ENCODE results near the gene NLGN1. TPM values are rescaled to one million over a fixed set of nuclear protein-coding genes. Genes with fewer than 3 reads are reported as not detected.

Gene NLGN1
- total RNA-seq, 4 donors from 2014 or later: 21.6 to 50.7 (median 30.4) TPM

GRCh38 chr3:173711619-173712018, 314.1 kb downstream of the NLGN1 start:
- TF ChIP-seq POLR2A (IDR thresholded peaks at IDR 0.05): no peak
- H3K27ac ChIP-seq: no peak overlapping the region
- H3K4me1 ChIP-seq: no peaks in the 10 kb centered on the region
- H3K4me3 ChIP-seq: no peak overlapping the region
- H3K9me3 ChIP-seq: no peaks in the 10 kb centered on the region
- H3K36me3 ChIP-seq: no peaks in the 10 kb centered on the region
- no peaks in the 10 kb centered on the region for H3K27me3 ChIP-seq
- no peak for DNase-seq (ENCODE audit: low spot score in 2 of 2)
- WGBS, 2 donors: 76 to 81% methylated on average over 5 of the region's 5 CpGs

DNA sequence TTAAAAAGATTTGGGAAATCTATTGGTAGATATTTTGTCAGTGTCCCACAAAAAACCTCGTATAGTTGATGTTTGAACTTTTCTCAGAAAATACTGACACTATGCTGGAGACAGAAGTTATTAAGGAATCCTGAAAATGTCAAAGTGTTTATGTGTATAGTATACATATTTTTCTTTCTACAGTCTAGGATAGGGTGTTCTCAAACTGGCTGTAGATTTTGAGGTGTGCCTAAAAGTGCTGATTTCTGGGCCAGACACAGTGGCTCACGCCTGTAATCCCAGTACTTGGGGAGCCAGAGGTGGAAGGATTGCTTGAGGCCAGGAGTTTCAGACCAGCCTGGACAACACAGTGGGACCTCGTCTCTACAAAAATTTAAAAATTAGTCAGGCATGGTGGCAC, 322.0 kb downstream of the NLGN1 start:
- Histone ChIP-seq H3K36me3 (no peaks in the 10 kb centered on the region), H3K27ac (no peak overlapping the region), H3K4me1 (no peaks in the 10 kb centered on the region), H3K9me3 (no peaks in the 10 kb centered on the region), H3K27me3 (no peaks in the 10 kb centered on the region), H3K4me3 (no peak overlapping the region)
- no peak for TF ChIP-seq POLR2A (IDR thresholded peaks at IDR 0.05)
- no peak for TF ChIP-seq EP300 (IDR thresholded peaks at IDR 0.05)
- no peak for TF ChIP-seq CTCF (IDR thresholded peaks at IDR 0.05)
- 73 to 76% methylated on average over 3 of the region's 3 CpGs for WGBS, 2 donors
- DNase-seq (ENCODE audit: low spot score in 2 of 2): no peak

DNA sequence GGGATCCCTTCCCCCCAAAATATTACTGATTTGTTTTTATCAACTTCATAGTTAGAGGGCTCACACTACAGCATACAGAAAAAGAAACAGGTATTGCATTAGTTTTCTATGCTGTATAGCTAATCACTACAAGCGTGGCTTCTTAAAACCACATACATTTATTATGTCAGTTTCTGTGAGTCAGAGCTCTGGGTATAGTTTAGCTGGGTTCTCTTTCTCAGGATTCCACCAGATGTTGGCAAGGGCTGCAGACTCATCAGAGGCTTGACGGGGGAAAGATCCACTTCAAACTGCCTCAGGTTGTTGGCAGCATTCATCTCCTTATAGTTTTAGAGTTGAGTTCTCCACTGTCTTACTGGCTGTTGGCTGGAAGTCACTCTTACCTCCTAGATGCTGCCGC, 328.0 kb downstream of the NLGN1 start:
- H3K4me3 ChIP-seq: no peak overlapping the region
- H3K4me1 ChIP-seq: no peaks in the 10 kb centered on the region
- no peaks in the 10 kb centered on the region for H3K27me3 ChIP-seq

GRCh38 chr3:173730391-173730790, 332.8 kb downstream of the NLGN1 start:
- Histone ChIP-seq H3K36me3 (no peaks in the 10 kb centered on the region), H3K4me3 (no peak overlapping the region), H3K9me3 (no peaks in the 10 kb centered on the region), H3K27ac (no peak overlapping the region), H3K4me1 (peaks cover 0 to 7% (median 0%) of the 10 kb centered on the region in 4 donors), H3K27me3 (no peaks in the 10 kb centered on the region)
- 84 to 89% methylated on average over 2 of the region's 2 CpGs for WGBS, 2 donors
- DNase-seq (ENCODE audit: low spot score in 2 of 2): no peak
- no peak for TF ChIP-seq CTCF (IDR thresholded peaks at IDR 0.05)
- no peak for TF ChIP-seq EP300 (IDR thresholded peaks at IDR 0.05)
- no peak for TF ChIP-seq POLR2A (IDR thresholded peaks at IDR 0.05)

More for the DNA sequence above, 328.0 kb downstream of the NLGN1 start:
- WGBS, 2 donors: 93 to 95% methylated on average over 3 of the region's 3 CpGs
- DNase-seq (ENCODE audit: low spot score in 2 of 2): no peak
- no peak overlapping the region for H3K27ac ChIP-seq
- H3K9me3 ChIP-seq: no peaks in the 10 kb centered on the region
- H3K36me3 ChIP-seq: no peaks in the 10 kb centered on the region
- TF ChIP-seq EP300 (IDR thresholded peaks at IDR 0.05) (no peak), POLR2A (IDR thresholded peaks at IDR 0.05) (no peak), CTCF (IDR thresholded peaks at IDR 0.05) (no peak)

DNA sequence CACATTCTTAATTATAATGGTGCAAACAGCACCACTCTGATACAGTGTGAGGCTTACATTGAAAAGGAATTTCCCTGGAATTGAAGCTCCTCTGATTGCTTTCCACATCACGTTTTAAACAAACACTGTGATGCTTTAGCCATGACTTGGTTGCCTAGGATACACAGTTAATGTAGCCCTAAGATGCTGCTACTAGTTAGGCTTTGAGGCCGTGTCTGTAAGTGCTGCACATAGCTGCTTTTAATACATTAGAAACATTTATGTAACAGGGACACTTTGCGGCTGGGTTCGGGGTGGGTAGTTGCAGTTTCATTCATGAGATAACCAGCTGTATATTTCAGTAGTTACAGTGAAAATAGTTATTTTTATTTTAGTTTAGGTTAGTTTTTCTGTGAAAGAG, 334.7 kb downstream of the NLGN1 start:
- DNase-seq (ENCODE audit: low spot score in 2 of 2): no peak
- no peaks in the 10 kb centered on the region for H3K27me3 ChIP-seq
- H3K4me1 ChIP-seq: peaks cover 0 to 7% (median 0%) of the 10 kb centered on the region in 4 donors
- TF ChIP-seq EP300 (IDR thresholded peaks at IDR 0.05) (no peak), POLR2A (IDR thresholded peaks at IDR 0.05) (no peak), CTCF (IDR thresholded peaks at IDR 0.05) (no peak)
- no peaks in the 10 kb centered on the region for H3K9me3 ChIP-seq
- H3K27ac ChIP-seq: no peak overlapping the region
- 69 to 72% methylated on average over 4 of the region's 4 CpGs for WGBS, 2 donors
- H3K4me3 ChIP-seq: no peak overlapping the region
- H3K36me3 ChIP-seq: no peaks in the 10 kb centered on the region
